Hepatocyte (in vitro differentiated cells): ENCODE data around the gene KDM3B. TPM values are rescaled to one million over a fixed set of nuclear protein-coding genes. Genes with fewer than 3 reads are reported as not detected.
"Not testable (repeated sequence)": the region's sequence is repeated elsewhere in the genome, so short reads cannot be mapped to it uniquely, and the experiment has no call there.

Experiments used
- DNase-seq: peaks from one replicate; pipeline ENCODE4 v3.0.0-alpha.2; 2016; ENCODE audit warnings: low spot score
- H2AFZ ChIP-seq: fragments of 200-600 bp; sonication (generic); 2 replicates; pipeline ENCODE4 v1.6.0; 2016; ENCODE audit warnings: antibody characterized with exemption, mild to moderate bottlenecking
- H3K27ac ChIP-seq: fragments of 200-600 bp; sonication (generic); 2 replicates; pipeline ENCODE4 v1.5.1; 2016; ENCODE audit warnings: mild to moderate bottlenecking
- H3K27me3 ChIP-seq: fragments of 200-600 bp; sonication (generic); 2 replicates; pipeline ENCODE4 v1.6.1; 2016
- H3K36me3 ChIP-seq: fragments of 200-600 bp; sonication (generic); replicated peaks from 2 replicates; pipeline ENCODE4 v1.5.1; 2016; ENCODE audit warnings: low read depth; ENCODE audit not compliant: insufficient read depth
- H3K4me1 ChIP-seq: fragments of 200-600 bp; sonication (generic); 2 replicates; pipeline ENCODE4 v1.5.1; 2016; ENCODE audit warnings: mild to moderate bottlenecking, moderate library complexity; ENCODE audit not compliant: insufficient read depth
- H3K4me2 ChIP-seq: fragments of 200-600 bp; sonication (generic); 2 replicates; pipeline ENCODE4 v1.6.0; 2016
- H3K4me3 ChIP-seq: fragments of 200-600 bp; sonication (generic); 2 replicates; pipeline ENCODE4 v1.5.1; 2016; ENCODE audit warnings: mild to moderate bottlenecking
- H3K79me2 ChIP-seq: fragments of 200-600 bp; sonication (generic); 2 replicates; pipeline ENCODE4 v1.6.0; 2017; ENCODE audit warnings: mild to moderate bottlenecking
- H3K9me2 ChIP-seq: fragments of 200-600 bp; sonication (generic); replicated peaks from 2 replicates; pipeline ENCODE4 v1.6.0; 2017; ENCODE audit warnings: mild to moderate bottlenecking; ENCODE audit not compliant: insufficient read depth
- H3K9me3 ChIP-seq: fragments of 200-600 bp; sonication (generic); 2 replicates; pipeline ENCODE4 v1.5.1; 2016; ENCODE audit warnings: low read depth, mild to moderate bottlenecking
- H4K20me1 ChIP-seq: fragments of 200-600 bp; sonication (generic); 2 replicates; pipeline ENCODE4 v1.6.0; 2016; ENCODE audit warnings: mild to moderate bottlenecking; ENCODE audit not compliant: insufficient read depth, poor library complexity, severe bottlenecking
- EZH2 ChIP-seq: fragments of 200-600 bp; sonication (generic); IDR thresholded peaks from 2 replicates; pipeline ENCODE4 v1.6.1; 2016; ENCODE audit warnings: antibody characterized with exemption, mild to moderate bottlenecking, borderline replicate concordance
- EZH2phosphoT487 ChIP-seq: fragments of 200-600 bp; sonication (generic); IDR thresholded peaks from one replicate; pipeline ENCODE4 v1.6.1; 2018; ENCODE audit warnings: antibody characterized with exemption, mild to moderate bottlenecking, low read depth, moderate library complexity; ENCODE audit not compliant: unreplicated experiment, severe bottlenecking
- WGBS: methylation state at CpG from one replicate; pipeline ENCODE4 v1.1.6; 2016; ENCODE audit warnings: low lambda C conversion rate; ENCODE audit errors: missing lambda C conversion rate; 5-methylcytosine and 5-hydroxymethylcytosine counted together
- polyA plus RNA-seq: library from polyadenylated mRNA; unstranded; fragments of >200 nt; fragmentation: Nextera tagmentation; extraction: Ambion mirVana; gene quantifications from 2 replicates; pipeline ENCODE4 v1.2.1, GENCODE V29; 2016
- total RNA-seq: library from RNA; depleted of rRNA; stranded (reverse); fragments of >200 nt; gene quantifications from 2 replicates; pipeline ENCODE4 v1.2.3, GENCODE V29; 2014
- TF ChIP-seq, protein P1 (sequence below): fragments of 200-600 bp; sonication (generic); IDR thresholded peaks from 2 replicates; pipeline ENCODE4 v1.5.1; 2016; ENCODE audit warnings: antibody characterized with exemption, mild to moderate bottlenecking; ENCODE audit not compliant: poor library complexity

Gene KDM3B
- total and polyA plus RNA-seq, 2 experiments from 2014 or later, result 22.1 to 67.8 TPM

DNA sequence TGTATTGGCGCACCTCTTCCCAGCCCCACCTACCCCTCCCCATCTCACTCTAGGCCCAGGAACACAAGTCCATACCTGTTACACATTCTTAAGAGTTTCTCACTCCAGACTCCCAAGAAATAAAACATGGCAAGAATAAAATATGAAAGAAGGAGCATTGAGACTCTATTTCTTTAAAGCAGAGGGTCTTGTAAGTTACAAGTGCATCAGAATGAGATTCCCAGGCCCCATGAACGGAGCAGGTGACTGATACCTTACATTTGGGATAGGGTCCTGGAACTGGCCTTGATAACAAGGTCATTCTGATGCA, 118.5 kb downstream of the KDM3B start:
- Histone ChIP-seq H3K9me2 (no peaks in the 10 kb centered on the region), H3K4me1 (no peaks in the 10 kb centered on the region), H4K20me1 (peaks cover 20% of the 10 kb centered on the region), H3K27ac (no peak overlapping the region), H2AFZ (no peak overlapping the region), H3K79me2 (no peaks in the 10 kb centered on the region), H3K4me3 (no peak overlapping the region), H3K27me3 (no peaks in the 10 kb centered on the region), H3K9me3 (no peaks in the 10 kb centered on the region), H3K36me3 (no peaks in the 10 kb centered on the region), H3K4me2 (no peak overlapping the region)
- 95% methylated on average over 2 of the region's 2 CpGs for WGBS
- no peak for DNase-seq
- TF ChIP-seq, protein P1, sequence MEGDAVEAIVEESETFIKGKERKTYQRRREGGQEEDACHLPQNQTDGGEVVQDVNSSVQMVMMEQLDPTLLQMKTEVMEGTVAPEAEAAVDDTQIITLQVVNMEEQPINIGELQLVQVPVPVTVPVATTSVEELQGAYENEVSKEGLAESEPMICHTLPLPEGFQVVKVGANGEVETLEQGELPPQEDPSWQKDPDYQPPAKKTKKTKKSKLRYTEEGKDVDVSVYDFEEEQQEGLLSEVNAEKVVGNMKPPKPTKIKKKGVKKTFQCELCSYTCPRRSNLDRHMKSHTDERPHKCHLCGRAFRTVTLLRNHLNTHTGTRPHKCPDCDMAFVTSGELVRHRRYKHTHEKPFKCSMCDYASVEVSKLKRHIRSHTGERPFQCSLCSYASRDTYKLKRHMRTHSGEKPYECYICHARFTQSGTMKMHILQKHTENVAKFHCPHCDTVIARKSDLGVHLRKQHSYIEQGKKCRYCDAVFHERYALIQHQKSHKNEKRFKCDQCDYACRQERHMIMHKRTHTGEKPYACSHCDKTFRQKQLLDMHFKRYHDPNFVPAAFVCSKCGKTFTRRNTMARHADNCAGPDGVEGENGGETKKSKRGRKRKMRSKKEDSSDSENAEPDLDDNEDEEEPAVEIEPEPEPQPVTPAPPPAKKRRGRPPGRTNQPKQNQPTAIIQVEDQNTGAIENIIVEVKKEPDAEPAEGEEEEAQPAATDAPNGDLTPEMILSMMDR, result no peak
- no peak for TF ChIP-seq EZH2phosphoT487
- no peak for TF ChIP-seq EZH2

DNA sequence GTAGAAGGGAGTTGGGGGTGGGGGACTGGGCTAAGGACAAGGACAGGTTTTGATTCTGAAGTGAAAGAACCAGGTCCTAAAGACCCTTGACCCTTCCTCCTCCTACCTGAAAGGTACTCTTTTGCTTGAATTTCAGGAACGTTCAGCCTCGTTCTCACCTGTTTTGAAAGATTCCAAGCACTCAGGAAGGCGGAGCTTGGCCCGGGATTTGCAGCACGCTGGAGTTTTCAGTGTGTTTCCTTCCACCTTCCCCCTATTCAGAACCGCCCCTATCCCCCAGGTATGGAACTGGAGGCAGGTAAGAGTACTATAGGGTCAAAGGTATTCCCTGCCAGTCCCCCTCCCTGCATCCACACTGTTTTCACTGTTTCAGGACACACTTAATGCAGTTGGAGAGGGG, 119.9 kb downstream of the KDM3B start:
- TF ChIP-seq EZH2phosphoT487, result no peak
- TF ChIP-seq, protein P1, result no peak
- peaks cover 6% of the 10 kb centered on the region for H4K20me1 ChIP-seq
- DNase-seq, result no peak
- H3K4me3 ChIP-seq, result no peak overlapping the region
- no peak overlapping the region for H2AFZ ChIP-seq
- H3K4me1 ChIP-seq, result no peaks in the 10 kb centered on the region
- 41% methylated on average over 6 of the region's 6 CpGs for WGBS
- H3K36me3 ChIP-seq, result no peaks in the 10 kb centered on the region
- no peaks in the 10 kb centered on the region for H3K9me3 ChIP-seq
- H3K79me2 ChIP-seq, result no peaks in the 10 kb centered on the region
- no peaks in the 10 kb centered on the region for H3K27me3 ChIP-seq
- H3K27ac ChIP-seq, result no peak overlapping the region
- peak overlapping the region; percentile 13 for H3K4me2 ChIP-seq
- no peaks in the 10 kb centered on the region for H3K9me2 ChIP-seq

DNA sequence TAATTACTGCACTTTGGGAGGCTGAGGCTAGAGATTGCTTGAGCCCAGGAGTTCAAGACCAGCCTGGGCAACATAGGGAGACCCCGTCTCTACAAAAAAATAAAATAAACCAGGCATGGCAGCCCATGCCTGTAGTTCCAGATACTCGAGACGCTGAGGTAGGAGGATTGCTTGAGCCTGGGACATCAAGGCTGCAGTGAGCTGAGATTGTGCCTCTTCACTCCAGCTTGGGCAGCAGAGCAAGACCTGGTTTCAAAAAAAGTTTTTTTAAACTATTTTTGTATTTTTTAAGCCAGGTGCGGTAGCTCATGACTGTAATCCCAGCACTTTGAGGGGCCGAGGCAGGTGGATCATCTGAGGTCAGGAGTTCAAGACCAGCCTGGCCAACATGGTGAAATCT, 120.7 kb downstream of the KDM3B start:
- H3K79me2 ChIP-seq, H4K20me1 ChIP-seq, H2AFZ ChIP-seq, H3K4me1 ChIP-seq, H3K9me3 ChIP-seq, H3K27ac ChIP-seq, DNase-seq, H3K27me3 ChIP-seq, H3K36me3 ChIP-seq, H3K4me2 ChIP-seq, H3K9me2 ChIP-seq, H3K4me3 ChIP-seq: not testable (repeated sequence)
- WGBS, result 93% methylated on average over 5 of the region's 5 CpGs

DNA sequence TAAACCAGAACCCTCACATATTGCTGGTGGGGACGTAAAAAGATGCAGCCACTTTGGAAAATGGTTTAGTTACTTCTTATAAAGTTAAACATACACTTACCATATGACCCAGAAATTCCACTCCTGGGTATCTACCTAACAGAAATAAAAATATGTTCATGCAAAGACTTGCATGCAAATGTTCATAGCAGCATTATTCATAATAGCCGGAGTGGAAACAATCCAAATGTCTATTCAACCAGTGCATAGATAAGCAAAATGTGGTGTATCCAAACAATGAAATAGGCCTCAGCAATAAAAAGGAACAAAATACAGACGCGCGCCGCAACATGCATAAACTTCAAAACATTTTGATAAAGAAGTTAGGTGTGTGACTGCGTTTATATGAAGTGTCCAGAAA, 124.4 kb downstream of the KDM3B start:
- Histone ChIP-seq H2AFZ (no peak overlapping the region), H3K27me3 (no peaks in the 10 kb centered on the region), H4K20me1 (no peaks in the 10 kb centered on the region), H3K4me1 (no peaks in the 10 kb centered on the region), H3K4me3 (no peak overlapping the region), H3K36me3 (no peaks in the 10 kb centered on the region), H3K79me2 (no peaks in the 10 kb centered on the region), H3K9me3 (no peaks in the 10 kb centered on the region), H3K4me2 (no peak overlapping the region), H3K9me2 (no peaks in the 10 kb centered on the region), H3K27ac (no peak overlapping the region)
- TF ChIP-seq, protein P1, result no peak
- TF ChIP-seq EZH2phosphoT487, result no peak
- no peak for TF ChIP-seq EZH2
- whole genome bisulfite sequencing, result 74% methylated on average over 7 of the region's 7 CpGs
- DNase-seq, result no peak
